Measurements from ENCODE around the gene RAPGEF4.

DNA sequence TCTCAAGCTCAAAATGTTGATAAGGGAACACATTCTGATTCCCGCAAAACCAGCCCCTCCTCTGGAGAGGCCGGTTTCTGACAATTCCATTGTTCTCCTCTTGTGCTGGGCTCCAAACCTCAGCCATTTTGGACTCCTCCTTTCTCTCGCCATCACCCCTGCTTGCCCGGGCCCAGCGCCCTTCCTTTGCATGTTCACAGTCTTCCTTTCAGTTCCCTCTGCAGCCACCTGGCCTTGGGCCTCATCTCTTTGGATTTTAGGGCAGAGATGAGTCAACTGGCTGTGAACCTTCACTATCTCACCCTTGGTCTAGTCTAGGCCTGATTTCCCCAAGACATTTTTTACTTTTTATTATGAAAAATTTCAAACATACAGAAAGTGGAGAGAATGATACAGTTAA is 184.1 kb downstream of the RAPGEF4 start:
- TF ChIP-seq, protein P1, sequence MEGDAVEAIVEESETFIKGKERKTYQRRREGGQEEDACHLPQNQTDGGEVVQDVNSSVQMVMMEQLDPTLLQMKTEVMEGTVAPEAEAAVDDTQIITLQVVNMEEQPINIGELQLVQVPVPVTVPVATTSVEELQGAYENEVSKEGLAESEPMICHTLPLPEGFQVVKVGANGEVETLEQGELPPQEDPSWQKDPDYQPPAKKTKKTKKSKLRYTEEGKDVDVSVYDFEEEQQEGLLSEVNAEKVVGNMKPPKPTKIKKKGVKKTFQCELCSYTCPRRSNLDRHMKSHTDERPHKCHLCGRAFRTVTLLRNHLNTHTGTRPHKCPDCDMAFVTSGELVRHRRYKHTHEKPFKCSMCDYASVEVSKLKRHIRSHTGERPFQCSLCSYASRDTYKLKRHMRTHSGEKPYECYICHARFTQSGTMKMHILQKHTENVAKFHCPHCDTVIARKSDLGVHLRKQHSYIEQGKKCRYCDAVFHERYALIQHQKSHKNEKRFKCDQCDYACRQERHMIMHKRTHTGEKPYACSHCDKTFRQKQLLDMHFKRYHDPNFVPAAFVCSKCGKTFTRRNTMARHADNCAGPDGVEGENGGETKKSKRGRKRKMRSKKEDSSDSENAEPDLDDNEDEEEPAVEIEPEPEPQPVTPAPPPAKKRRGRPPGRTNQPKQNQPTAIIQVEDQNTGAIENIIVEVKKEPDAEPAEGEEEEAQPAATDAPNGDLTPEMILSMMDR (IDR thresholded peaks at IDR 0.05): no peak
- no peak for TF ChIP-seq EP300 (IDR thresholded peaks at IDR 0.05)

Data from tibial nerve (tissue), 4 donors.